NCI-H128 (cell line): ENCODE measurements around the gene ATP8A2.

Experiments
- DNase-seq: peaks from one replicate; lab custom pipeline; 2025; ENCODE audit not compliant: unreplicated experiment; lab: John Stamatoyannopoulos, UW

Gene ATP8A2

DNA sequence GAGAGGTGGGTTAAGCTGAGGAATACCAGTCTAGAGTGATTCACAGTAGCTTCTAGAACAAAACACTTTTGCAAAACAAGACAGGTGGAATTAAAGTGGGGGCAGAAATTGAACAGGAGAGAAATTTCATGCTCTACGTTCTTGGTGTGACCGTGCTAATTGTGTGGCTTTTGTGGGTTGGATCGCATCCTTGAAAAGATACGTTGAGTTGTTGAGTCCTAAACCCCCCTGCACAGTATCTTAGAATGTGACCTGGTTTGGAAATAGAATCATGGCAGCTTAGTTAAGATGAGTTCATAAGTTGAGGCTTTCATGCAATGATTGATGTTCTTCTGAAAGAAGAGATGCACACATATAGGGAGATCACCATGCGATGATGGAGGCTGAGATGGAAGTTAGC, 308.2 kb downstream of the ATP8A2 start:
- DNase-seq, result no peak

DNA sequence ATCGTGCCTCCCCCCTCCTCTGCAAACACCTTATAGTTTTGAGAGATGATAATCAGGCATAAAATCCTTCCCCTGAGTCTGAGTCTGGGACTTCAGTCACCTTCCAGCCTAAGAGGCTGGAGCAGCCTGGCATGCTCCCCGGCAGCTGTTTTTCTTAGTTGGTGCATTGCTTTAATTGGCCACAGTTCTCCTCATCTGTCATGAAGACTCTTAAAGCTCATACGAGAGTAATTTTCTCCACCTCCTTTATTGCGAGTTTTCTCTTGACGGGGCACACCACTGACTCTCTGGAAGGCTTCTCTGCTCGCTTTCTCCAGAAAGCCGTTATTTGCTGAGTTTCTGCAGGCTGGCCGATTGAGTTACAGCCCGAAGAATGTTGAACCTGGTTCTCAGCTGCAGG, 310.5 kb downstream of the ATP8A2 start:
- DNase-seq, result no peak

DNA sequence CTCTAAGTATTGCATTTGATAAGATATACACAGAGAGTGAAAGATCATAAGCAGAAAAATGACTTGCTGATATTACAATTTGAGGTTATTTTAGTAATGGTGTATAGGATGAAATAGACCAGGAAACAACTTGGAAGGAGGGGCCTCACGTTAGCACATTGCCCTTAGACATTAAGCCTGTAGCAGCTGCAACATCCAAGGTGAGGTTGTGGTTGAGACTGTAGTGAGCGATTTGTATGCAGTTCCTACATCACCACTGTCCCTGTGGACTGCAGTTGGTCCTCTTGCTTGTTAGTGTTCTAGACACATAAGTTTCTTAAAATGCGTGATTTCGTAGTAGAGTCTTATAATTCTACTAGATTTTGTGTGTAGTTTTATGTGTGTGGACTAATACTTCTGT, 311.3 kb downstream of the ATP8A2 start:
- DNase-seq, result no peak

DNA sequence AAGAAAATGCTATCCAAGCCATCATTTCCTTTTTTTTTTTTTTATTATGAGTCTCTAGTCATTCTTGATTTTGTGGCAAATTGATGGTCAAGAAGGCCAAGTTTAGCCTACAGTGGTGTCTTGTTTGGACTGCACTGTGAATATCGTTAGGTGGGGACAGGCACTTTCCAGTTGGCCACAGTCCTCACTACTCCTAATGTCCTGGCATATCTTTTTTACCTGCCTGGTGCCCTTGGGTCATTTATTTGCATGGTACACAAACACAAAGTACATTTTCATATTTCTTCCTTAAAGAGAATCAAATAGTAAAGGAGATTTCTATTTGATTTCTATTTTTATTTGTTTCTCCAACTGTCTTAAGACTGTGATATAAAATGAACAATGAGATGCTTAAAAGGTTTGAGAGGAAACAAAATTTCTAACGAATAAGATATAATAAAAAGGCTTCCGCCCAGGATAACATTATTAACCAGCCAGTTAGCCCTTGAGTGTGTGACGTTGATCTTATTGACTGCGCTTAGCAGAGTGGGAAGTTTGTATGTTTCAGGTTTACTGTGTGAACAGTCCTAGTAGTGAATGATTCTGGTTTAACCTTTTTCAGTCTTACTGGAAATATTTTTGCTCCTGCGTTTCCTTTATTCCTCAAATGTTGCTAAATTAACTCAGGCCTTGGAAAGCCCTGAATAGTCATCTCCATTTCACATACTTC, 312.0 kb downstream of the ATP8A2 start:
- no peak for DNase-seq

DNA sequence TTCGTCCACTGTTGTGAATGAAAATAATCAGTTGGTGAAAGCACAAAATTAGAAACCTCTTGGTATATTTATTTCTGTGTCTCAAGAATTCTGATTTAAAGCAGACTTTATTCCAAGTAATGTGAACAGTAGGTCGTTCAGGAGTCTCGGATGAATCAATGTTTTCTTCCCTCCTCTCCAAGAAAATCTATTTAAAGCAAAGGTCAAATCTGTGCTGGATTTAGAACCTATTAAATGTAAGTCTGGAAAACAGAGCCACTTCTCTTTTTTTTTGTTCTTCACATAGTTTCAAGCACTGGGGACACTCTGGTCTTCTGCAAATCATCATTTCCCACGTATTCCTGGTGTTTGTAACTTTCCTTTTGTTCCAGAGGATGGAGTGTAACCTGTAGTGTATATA, 312.7 kb downstream of the ATP8A2 start:
- DNase-seq, result no peak

DNA sequence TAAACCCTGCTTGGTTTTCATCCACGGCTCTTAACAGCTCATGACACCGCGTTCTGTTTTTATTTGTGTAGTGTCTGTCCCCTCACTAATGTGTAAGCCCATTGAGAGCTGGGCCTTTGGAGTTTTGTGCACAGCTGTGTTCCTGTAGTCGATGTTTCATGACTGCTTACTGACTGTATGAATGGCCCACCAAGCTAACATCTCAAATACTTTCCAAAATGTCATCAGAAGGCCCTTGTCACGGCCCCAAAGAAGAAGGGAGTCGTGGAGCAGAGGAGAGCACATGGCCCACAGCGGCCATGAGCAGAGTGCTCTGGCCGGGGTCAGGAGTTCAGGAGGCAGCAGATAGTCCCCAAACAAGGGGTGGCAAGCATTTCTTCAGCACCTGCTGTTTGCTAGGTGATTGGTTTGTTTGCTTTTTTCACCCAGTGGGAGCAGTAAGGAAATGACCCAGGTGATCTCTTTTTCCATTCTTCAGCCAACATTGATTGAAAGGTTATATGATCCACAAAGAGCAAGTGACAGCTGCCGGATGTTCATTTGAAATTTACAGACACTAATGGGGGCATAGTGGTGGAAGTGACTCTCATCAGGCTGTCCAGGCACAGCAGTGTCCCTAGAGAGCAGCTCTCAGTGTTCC, 315.2 kb downstream of the ATP8A2 start:
- peak; percentile 52 for DNase-seq

DNA sequence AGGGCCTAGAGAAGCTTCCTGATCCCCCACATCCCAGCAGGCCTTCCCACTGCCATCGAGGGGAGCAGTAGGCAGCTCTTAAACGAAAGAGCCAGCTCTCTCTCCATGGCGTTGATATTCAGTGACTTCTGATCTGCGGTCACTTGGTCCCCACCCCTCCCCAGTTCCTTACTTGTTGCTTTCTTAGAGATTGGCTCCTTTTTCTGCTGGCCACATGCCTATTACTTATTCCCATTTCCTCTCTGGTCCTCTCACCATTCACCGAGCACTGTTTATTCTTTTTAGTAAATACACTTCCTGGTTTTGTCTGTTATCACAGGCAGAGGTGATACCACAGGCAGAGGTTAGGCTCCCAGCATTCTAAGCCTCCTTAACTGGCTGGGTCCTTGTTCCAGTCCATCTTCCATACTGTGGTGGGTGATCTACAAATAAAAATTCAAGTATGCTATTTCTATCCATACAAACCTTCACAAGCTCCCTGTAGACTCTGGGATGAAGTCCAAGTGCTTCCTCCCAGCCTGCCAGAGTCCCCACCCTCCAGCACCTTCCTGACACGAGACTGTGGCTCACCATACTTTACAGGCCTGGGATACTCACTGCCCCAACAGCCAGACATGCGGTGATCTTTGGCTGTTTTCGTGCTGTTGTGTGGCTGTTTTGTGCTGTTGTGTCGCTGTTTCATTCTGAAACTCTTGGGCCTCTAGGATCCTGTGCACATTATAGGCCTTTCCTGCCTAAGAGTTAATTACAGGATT, 315.9 kb downstream of the ATP8A2 start:
- no peak for DNase-seq

DNA sequence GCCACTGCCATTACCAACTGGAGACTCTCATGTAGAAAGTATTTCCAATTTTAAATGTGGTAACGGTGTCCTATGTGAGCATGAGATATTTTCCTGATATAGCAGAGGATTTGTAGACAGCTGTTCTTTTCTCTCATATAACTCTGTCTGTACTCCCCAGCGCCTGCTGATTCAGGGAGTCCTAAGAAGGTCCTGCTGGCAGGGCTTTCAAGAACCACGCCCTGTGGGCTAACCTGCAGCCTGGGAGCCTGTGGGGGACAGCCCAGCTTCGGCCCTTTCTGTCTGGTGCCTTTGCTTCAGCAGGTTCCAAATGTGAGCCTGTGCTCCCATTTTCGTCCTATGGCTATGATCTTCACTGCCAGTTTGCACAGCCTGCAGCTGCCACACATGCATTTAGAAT, 316.8 kb downstream of the ATP8A2 start:
- no peak for DNase-seq

DNA sequence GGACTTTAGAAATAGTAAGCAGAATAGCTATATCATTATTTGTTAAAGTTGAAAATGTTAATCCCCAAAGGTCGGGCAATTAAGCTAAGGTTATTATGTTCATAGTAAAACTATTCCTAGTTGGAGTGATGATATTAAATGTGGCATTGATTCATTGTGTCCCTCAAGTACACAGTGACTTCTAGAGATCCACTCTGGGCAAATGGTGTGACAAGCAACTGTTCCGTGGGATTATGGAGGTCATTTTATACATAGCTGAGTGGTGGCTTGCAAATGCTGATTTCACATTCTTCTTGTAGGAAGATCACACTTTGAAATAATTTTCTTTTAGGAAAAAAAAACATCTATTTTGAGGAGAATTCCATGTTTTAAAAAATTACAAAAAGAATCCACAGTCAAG, 317.8 kb downstream of the ATP8A2 start:
- DNase-seq, result no peak

DNA sequence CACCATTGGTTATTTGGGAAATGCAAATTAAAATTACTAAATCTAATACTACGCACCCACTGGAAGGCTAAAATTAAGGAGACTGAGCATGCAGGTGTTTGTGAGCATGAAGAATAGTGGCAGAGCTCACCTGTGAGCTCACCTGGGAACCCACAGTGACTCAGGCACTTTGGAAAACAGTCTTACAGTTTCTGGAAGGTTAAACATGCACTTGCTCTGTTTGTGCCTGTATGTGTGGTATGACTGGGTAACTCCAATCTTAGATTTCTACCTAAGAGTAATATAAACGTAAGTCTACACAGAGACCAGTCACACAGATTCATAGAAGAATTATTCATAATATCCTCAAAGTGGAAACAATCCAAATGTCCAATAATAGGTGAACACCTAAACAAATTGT, 318.8 kb downstream of the ATP8A2 start:
- DNase-seq, result no peak

DNA sequence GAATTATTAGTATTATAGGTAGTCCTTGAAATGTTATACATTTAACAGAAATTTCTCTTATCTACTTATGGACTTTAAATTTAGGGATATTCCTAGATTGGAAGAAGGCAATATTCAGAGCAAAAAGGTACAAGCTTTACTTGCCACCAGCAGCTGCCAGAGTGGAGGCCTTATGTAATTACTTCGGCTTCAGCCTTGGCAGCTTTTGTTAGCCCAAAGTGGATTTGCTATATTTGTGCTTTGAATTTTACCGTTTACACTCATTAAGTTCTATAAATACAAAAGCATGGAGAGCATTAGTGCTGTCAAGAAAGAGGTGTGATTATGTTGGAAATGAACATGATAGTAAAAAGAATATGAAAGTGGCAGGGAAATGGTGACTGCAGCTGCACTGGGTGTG, 319.9 kb downstream of the ATP8A2 start:
- no peak for DNase-seq

DNA sequence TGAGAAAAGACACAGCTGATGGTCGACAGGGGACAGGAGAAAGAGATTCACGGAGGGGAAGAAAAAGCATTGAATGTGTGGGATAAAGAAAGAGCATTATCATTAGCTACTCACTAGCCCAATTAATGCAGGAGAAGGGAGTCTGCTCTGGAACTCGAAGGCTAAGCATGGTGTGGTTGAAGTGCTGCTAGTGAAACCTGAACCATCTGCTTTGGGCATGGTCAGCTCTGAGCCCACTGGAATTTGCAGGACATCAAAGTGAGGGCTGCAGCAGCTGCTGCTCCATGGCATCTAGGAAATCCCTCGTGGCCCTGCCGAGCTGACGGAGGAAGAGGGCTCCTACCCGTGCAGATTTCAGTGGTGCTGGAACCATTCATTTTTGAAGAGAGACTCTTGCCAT, 320.3 kb downstream of the ATP8A2 start:
- no peak for DNase-seq

DNA sequence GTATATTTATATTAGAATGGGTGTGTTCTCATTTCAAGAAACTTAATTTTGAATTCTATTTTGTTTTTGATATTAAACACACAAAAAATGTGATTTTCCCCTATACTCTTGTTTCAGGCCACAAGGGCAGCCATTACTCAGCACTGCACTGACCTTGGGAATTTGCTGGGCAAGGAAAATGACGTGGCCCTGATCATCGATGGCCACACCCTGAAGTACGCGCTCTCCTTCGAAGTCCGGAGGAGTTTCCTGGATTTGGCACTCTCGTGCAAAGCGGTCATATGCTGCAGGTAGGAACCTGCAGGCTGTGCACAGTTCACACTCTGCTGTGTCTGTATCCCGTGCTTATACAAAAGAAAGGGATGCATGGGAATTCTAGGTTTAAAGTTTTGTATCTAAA, 327.3 kb downstream of the ATP8A2 start:
- DNase-seq, result no peak

DNA sequence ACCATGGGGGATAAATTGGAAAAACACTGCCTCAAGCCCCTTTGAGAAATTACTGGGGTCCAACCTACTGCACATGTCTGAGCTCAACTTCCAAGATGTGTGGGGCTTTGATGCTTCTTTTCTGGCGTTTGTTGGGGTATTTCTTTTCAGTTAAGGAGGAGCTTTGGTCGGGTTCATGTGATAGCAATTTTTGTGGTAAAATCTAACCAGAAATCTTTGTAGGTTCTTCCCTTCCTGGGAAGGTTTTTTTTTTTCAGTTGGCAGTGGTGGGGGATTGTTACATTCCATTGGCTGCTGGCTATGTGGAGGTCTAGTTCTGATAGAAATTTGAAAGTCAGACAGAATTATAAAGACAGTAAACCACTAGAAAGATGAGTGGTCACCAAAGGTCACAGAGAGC, 327.8 kb downstream of the ATP8A2 start:
- DNase-seq, result no peak

DNA sequence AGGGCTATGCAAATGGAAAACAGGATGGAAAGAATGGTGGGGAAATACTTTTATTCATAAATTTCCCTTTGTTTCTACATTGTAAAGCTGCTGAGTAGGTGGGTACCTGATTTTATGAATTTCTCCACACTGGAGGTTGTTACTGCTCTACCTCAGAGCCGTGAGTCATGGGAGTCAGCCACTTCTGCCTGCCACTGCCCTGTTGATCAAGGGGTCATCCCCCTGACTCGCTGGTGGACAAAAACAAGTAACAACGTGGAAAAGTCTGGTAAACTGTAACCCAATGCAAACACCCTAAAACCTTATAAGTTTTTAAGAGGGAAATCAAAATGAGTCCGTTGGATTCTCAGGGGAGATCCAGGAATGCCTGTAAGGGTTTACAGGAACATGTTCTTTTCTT, 329.5 kb downstream of the ATP8A2 start:
- DNase-seq, result no peak

DNA sequence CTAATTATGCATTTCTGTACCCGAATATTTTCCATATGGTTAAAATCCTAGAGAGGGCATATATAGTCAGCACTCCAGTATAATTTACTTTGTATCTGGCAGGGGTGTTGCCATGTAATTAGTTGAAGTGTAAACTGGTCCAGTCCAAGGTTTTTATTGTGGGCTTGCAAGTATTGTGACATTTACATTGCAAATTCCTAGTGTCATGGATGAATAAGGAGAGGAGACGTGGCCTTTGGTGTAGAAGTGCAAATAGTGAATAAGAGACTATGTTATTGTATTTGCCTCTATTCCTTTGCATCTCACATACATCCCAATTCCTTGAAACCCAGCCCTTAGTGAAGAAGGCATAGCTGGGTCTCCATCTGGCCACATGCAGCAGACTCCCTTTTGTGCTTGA, 330.6 kb downstream of the ATP8A2 start:
- DNase-seq, result no peak

DNA sequence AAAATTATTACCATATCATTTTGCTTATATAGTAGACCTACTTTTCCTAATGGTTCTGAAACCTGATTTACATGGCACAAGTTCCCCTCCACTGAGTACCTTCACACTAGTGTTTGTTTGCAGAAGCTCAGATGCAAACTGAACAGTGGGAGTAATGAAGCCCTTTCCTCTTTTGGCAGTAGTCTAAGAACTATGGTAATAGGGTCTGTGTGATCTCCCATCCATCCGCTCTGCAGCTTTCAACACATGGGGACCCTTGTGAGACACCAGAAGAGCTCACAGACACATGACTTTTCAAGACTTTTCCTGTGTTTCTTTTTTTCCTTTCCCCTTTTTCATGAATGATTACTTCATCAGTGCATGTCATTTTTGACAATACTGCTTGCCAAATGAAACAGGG, 336.0 kb downstream of the ATP8A2 start:
- no peak for DNase-seq

DNA sequence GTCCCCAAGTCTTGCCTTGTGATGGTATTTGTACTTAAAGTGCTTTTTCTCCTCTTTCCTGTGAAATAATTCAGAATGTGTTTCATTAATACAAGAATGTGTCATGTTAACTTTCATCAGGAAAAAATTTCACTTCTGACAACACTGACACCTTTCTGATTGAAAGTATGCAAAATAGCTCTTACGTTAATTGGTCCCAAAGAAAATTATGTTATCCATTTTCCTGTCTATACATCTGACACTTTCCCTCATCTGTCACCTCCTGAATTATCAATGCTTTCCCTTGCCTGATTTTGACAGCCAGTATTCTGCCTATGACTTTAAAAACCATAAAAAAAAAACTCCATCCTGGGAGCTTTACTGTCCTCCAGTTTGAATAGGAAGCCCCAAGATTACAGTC, 336.5 kb downstream of the ATP8A2 start:
- no peak for DNase-seq

DNA sequence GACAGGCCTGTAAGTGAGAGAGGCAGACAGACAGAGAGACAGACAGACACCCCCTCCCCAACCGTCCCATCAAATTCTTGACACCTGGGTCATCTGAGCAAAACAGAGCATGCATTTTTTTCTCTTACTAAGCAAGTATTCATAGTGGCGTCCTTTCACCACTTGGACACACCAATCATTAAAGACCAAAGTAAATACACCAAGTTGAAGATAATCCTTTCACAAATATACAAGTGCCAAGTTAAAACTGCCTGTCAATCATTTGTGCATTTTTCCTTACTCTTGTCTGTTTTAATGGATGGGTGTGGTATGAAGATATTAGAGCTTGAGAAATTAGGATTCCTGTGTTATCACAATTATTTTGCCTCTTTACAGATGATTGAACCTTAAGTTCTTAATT, 337.3 kb downstream of the ATP8A2 start:
- DNase-seq, result no peak

DNA sequence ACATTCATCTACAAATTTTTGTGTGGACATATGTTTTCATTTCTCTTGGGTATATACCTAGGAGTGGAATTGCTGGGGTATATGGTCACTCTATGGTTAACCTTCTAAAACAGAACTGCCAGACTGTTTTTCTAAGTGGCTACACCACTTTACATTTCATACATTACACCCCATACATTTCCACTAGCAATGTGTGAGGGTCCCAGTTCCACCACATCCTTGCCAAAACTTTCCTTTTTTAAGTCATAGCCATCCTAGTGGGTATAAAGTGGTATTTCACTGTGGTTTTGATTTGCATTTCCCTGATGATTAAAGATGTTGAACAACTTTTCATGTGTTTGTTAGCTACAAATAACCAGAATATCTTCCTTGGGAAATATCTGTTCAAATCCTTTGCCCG, 344.0 kb downstream of the ATP8A2 start:
- DNase-seq, result no peak

DNA sequence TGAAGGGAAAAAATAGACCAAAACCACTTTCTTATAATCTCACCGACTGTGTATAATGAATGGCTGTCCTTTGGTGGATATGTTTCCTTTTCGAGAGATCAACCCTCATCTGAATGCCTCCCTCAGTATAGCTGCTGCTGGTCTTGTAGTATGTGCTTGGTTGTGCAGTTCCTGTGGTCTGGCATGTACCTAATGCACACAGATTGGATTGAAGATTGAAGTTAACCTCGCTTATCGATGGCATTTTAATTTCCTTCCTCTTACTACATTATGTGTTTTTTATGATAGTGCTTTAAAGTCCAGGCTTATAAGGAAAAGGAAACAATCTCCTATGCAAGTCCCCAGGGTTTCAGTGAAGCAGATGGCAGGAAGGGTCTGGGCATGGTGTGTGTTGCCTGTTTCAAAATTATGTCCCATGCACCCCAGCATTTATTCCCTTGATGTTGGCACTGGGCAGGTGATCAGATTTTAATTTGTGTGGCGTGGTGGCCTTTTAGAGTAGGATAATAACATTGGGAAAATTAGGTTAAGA, 346.0 kb downstream of the ATP8A2 start:
- DNase-seq, result no peak

DNA sequence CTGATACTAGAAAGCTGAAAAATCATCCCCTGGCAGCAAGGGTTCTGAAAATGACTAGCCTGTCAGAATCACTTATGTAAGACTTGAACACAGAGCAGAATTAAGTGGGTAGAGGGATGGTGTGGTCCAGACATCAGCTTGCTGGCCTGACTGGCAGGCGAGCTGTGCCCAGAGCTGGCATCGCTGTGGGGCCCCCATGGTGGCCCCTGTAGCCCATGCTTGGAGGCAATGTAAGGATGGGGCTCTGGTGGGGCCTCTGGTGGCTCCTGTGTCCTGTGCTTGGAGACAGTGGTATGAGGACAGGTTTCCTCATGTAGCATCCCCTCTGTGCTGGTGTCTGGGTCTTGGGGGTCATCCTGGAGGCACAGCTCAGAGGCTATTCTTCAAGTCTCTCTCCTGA, 347.9 kb downstream of the ATP8A2 start:
- no peak for DNase-seq
